GM21526 (cell line): ENCODE measurements around the gene CDH23.

Experiments
- ATAC-seq: cut with Tn5 transposase; IDR thresholded peaks from one replicate; pipeline ENCODE4 v1.9.1; 2021; ENCODE audit warnings: moderate library complexity; ENCODE audit not compliant: unreplicated experiment, low FRiP score

CDH23 gene

DNA sequence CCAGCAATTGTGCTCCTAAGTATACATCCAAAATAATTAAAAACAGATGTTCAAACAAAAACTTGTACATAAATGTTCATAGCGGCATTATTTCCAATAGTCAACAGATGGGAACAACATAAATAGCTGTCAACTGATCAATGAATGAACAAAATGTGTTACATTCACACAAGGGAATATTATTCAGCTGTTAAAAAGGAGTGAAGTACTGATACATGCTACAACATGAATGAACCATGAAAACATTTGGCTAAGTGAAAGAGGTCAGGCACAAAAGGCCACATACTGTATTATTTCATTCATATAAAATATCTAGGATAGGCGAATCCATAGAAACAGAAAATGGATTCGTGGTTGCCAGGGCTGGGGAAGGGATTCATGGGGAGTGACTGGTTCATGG lies 109.1 kb downstream of the CDH23 start:
- ATAC-seq: no peak

DNA sequence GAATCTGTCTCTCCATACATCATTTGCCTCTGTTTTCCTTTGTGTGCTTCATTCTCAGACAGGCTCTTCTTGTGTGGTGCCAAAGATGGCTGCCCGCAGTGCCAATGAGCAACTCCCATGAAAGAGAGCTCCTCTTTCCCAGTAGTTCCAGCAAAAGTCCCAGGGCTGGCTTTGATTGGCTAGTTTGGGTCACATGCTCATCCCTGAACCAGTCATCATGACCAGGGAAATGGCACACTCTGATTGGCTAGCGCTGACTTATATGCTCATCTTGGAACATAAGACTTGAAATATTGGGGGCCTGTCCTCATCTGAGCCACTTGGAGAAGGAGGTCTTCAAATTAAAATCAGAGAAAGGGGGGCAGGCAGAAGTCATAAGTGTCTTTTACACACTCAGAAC lies 112.7 kb downstream of the CDH23 start:
- ATAC-seq: no peak

DNA sequence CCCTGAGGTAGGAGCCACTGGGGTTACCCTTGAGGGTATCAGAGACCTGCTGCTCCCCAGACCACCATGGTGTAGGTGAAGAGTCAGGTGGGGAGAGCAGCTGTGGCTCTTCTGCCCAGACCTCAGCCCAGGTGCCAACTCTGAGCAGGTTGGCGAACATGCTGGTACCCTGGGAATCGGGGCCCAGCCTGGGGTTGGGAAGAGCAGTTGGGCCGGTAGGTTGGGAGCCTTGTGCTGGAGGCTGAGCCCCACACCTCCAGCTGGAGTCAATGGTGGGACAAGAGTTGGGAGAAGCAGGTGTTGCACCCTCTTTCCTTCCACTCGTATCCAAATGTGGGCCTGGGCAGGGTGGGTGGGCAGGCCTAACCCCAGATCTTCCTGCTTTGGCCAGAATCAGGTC lies 114.5 kb downstream of the CDH23 start:
- ATAC-seq: no peak

DNA sequence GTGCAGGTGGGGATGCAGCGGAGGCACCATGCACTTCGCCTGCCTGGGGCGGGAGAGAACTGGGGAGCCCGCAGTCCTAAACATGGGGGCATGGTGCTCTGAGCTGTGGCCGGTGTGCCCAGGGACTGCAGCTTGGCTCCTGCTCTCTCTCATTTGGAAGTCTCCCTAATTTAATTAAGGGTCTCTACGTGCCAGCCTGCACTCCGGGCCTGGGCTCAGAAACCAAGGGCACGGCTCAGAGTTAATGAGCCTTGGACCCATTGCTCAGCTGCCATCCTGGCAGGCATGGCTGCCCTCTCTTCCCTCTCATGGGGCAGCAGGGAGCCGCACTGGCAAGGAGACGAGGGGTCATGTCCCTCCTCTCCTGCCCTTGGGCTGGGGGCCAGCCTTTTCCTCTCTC lies 115.6 kb downstream of the CDH23 start:
- no peak for ATAC-seq

DNA sequence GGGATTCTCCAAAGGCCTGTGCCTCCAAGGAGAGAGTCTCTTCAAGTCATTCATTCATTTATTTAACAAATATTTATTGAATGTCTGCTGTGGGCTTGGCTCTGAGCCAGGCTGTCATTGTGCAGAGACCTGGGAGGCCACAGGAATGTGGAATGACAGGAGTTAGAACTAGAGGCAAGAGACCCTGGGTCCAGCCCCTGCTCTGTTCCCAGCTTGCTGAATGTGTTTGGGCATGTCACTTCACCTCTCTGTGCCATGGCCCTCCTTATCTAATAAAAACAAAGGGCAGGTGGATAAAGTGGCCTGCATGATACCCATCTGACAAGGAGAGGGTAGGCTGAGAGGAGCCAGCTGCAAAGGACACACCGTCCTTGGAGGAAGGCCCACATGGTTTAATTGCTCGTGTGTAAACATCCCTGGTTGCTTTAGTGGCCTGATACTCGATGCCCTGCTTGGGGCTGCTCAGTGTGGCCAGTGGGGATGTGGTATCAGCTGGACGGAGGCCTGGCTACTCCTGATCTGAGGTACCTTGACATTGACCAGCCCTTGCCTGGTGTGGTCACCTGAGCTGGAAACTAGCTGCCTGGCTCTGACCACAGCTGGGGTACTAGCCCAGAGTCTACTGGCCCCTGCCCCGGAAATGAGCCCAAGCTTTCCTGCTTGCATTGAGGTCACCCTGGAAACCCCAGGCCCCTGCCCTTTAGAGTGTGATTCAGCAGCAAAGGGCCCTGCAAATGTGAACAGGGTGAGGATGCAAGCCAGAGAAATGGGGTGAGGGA lies 116.2 kb downstream of the CDH23 start:
- ATAC-seq: no peak

DNA sequence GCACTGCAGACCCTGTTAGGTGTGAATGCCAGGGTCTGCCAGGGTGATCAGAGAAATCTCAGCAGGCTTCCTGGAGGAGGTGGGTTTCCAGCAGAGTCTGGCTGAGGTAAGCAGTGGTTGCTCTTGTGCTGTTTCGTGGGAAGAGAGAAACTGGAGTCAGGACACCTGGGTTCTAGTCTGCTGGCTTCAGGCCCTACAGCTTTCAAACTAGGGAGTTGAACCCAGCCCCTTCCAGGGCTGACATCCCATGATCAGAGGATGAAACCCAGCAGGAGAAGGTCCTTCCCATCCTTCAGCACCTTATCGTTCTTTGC lies 116.8 kb downstream of the CDH23 start:
- ATAC-seq: no peak

DNA sequence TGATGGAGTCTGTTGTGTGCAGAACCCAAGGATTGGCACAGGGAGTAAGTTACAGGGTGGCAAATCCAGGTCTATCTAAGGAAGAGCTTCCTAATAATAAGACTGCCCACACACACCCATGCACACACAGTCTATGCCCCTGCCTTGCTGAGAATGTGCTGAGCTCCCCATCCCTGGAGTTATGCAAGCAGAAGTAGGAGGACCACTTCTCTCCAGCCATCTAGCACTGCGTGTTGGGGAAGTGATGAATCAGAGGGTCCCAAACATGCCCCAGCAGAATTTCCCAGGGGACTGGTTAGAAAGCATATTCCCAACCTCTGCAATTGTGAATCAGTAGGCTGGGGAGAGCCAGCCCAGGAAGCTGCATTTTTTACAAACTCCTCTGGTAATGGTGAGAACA lies 117.2 kb downstream of the CDH23 start:
- ATAC-seq: no peak

DNA sequence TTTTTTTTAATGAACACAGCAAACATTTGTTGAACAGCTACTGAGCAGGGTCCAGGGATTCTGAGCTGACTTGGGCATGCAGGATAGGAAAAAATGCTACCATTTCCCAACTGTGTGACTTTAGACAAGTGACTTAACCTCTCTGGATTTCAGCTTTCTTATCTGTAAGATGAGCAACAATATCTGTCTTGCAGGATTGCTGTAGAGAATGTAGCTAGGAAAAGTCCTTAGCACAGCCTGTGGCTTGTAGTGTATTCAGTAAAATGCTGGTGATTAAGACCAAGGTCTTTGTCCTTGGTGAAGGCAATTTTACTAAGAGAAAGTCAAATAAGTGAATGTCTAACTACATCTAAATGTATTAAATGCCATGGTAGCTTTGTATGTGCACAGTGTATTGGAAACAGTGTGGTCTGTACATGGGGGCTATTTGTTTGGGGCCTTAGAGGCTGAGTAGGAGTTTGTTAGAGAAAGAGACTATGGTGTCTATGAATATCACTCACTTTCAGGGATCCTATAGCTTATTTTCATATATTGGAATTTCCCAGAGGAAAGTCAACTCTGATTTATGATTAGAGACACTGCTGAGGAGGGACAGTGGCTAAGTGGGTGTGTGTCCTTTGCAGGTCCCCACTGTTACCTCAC lies 118.9 kb downstream of the CDH23 start:
- no peak for ATAC-seq

DNA sequence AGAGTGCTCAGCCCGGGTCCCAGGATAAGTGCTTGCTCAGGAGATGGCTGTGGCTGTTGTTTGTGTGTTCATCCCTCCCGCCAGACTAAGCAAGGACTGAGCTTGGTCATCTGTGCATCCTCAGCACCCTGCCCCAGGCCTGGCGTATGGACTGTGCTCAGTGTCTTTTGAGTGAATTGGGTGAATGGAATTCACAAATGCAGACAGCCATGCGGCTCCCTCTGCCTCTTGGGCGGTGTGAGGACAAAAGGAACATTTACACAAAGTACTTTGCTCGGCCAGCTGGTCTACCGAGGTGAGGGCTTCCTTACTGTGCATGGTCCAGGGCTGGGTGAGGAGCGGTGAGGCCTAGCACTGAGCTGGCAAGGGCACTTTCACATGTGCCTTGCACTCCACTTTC lies 120.2 kb downstream of the CDH23 start:
- no peak for ATAC-seq

DNA sequence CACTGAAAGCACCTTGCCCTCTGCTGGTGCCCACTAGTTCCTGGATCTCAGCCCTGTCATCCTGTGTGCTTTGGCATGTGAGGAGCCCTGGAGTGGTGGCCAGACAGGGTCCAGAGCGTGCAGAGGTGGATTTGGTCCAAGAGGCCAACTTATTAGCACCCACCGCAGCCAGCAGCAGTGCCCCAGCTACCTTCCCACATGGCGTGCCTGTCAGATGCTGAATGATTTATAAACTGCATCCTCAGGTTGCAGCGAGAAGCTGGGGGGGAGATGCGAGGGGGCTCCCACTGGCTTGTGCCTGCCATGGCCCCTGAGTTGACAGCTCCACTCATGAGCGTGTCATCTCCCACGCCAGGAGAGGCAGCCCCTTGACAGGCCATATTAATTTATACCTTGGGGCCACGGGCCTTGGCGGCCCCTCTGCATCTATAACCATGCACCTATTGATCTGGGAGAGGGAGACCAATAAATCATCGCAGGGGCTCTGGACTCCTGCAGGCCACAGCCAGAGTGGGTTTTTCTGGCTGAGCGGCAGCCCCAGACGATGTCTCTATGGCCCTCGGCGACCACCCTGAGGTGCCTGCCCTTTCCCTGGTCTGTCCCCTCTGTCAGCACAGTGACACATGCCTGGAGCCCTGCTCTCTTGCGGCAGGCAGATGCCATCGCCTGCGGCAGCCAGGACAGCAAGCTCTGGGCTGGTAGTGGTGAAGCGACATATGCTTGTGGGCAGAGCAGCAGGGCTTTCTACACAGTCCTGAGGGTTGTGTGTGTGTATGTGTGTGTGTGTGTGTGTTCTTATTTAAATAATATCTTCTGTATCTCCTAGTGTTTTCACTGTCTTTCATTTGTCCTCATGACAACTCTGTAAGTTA lies 120.8 kb downstream of the CDH23 start:
- ATAC-seq: no peak

DNA sequence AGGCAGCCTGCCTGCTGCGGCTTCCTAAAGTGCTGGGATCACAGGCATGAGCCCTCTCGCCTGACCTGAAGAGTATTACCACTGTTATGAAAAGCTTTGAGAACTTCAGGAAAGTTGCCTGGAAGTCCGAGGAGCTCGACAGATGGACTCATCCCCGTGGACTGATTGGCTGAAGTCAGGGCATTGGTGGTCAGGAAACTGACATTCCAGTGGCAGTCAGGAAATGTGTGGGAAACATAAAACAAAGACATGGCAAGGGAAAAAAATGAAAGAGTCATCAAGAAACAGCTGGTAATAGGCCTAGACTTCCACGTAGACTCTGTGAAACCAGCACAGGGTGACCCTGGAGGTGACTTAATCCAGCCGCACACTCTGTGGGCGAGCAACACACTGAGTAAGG lies 123.3 kb downstream of the CDH23 start:
- no peak for ATAC-seq

DNA sequence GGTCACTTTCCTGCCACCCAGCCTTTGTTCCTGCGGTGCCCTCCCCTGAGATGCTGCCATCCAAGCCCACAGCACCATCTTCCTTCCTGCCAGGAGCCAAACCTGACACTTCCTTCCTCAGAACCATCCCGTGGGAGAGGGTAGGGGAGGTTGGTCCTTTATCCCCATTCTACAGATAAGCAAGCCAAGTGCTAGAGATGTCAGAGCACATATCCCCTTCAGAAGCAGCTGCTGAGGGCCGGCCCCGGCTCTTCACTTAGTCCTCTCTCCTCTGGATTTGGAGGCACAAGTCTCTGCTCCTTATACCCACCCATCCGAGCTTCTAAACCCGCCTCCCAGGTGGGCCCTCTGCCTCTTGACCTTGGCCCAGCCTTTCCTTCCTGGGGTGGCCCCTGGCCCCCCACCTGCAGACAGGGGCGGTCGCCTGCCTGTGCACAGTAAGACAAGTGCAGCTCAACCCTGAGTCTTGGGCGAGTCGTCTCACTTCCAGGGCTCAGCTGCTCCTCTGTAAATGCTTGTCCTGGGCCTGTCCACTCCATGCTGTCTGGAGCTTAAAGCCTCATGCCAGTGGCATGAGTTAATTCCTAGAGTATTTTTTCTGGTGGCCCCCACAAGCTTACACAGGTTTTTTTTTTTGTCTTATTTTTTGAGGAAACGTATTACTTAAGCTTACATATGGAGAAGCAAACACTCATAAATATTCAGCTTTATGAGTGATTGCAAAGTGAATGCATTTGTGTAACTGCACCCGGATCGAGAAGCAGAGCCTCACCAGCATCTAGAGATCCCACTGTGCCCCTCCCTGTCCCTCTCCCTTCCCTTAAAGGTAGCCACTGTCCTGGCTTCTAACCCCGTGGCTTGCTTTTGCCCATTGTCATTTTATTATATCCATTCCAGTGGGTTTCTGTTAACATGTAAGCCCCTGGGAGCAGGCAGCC lies 125.1 kb downstream of the CDH23 start:
- ATAC-seq: no peak

DNA sequence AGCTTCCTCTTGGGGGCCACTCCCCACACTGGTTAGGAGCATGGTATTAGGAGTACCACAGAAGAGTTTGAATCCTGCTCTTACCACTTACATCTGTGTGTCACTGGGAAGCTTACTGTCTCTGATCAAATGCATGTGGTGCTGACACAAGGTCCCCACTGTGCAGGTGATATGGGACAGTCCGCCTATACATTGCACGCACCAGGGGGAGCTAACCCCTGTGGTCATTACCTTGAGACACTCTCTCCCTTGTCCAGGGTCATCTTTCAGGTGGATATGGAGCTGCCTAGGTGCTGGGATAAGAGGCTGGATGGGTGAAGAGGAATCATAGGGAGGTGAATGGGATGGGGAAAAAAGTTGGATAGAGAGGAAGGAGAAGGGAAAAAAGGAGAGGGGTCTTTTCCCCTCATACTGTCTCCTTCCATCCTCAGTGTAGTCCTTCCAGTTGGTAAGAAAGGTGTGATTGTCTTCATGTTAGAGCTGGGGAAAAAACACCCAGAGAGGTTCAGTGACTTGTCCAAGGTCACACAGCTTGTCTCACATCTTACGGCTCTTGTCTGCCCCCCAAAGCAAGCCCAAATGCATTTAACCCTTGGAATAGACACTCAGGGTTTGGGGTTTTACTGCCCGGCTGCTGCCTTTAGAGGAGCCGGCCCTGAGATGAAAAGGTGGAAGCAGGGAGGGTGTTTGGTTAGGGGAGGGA lies 125.9 kb downstream of the CDH23 start:
- ATAC-seq: no peak

DNA sequence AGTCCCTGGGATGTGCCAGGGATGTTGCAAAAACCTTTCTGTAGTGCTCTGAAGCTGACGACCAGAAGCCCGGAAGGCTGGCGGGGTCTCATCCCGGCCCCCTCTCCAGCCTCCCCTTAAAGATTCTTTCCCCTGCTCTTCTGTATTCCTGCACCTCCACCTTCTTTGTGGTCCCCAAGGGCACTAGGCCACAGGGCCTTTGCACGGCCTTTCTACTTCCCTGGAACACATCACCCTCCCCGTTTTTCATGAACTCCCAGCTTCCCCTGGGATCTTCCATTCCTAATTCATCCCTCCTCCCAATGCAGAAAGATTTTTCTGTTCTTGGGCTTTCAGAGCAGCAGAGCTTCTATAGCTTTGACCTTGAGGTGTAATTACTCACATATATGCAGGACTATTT lies 127.0 kb downstream of the CDH23 start:
- no peak for ATAC-seq

DNA sequence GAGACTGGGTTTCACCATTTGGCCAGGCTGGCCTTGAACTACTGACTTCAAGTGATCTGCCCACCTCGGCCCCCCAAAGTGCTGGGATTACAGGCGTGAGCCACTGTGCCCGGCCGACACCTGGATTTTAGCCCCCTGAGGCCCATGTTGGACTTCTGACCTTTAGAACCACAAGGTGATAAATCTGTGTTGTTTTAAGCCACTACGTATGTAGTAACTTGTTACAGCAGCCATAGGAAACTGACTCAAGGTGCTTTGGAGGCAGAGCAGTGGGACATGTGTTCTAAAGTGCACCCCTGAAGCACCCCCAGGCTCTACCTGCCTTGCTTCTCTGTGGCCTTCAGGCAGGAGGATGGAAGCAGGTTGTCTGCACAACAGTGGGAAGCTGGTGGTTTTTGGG lies 128.4 kb downstream of the CDH23 start:
- ATAC-seq: no peak

DNA sequence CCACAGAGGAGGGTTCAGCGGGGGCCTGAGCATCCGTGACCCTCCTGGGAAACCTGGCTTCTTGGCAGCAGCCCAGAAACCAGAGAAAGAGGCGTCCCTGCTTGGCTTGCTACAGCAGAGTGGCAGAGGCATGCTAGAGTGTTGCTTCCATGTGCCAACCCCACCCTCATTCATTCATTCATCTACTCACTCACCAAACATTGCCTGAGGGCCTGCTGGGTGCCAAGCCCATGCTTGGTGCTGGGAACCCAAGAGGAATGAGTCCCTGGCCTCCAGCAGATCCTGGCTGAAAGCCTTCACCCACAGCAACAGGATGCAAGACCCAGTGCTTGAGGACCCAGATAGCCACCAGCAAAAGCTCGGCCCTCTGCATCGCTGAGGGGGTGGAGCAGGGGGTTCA lies 129.0 kb downstream of the CDH23 start:
- ATAC-seq: no peak

DNA sequence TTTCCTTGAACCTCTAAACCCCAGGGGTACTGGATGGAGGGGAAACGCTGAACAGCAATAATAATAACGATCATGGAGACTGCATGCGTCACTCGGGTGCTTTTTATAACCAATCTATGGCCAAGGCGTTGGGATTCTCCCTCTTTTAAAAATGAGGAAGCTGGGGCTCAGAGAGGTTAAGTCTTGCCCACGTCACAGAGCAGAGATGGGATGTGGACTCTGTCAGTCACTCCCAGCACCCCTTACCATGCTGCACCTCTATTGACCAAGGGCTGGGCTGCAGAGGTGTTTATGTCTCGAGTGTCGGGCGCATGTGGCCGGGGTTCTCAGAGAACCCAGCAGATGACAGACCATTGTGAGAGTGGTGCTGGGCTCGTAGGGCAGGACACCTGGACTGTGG lies 129.9 kb downstream of the CDH23 start:
- no peak for ATAC-seq

DNA sequence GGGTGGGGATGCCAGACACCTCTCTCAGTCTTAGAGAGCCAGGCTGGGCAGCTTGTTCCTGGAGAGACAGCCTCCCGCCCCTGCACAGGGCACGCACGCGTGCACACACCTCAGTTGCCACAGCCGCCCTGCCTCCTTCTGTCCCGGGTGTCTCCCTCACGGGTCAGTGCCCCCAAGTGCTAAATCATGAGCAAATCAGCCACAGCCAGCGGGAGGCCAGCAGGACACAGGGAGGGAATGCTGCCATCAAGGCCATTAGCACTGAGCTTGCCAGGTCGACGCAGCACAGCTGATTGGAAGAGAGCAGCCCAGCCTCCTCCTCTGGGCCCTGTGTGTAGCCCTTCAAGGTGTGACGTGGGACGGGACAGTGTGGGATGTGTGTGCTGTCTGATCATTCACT lies 130.4 kb downstream of the CDH23 start:
- ATAC-seq: no peak

DNA sequence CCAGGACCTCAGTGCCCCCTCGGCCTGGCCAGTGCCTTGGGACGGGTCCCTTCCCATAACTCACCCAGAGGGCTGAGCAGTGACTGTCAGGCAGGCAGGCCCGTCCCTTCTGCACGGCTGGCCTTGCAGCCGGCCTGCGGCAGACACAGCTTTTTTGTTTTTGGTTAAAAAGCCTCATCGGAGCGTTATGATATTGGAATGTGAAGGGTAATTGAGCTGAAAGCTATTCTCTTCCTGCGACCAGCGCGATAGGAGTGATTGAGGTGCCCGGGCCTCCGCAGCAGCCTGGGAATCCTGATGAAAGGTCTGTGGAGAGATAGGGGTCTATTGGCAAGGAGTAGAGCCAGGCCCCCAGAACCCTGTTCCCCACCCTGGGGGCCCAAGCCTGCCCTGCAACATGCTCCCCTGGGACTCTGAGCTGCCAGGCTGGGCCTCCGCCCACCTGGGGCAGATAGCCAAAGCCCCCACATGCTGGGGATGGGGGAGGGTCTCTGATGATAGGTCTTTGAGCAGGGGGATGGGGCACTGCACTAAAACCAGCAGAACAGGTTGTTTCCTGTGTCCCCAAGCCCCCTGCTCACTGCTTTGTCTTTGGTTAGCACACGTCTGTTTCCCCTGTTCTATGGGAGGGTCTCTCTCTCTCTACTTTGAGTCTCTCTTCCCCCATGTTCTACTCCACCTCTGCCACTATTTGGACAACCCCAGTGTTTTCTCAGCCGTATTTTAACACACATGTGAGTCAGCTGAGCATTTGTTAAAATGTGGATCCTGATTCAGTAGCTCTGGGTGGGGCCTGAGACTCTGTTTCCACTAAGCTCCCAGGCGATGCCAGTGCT lies 131.9 kb downstream of the CDH23 start:
- ATAC-seq: no peak
